ENCODE results near the gene TM7SF2.
A peak's percentile ranks its signal among the peaks of the same experiment; 100 is the strongest.

The TM7SF2 gene

DNA sequence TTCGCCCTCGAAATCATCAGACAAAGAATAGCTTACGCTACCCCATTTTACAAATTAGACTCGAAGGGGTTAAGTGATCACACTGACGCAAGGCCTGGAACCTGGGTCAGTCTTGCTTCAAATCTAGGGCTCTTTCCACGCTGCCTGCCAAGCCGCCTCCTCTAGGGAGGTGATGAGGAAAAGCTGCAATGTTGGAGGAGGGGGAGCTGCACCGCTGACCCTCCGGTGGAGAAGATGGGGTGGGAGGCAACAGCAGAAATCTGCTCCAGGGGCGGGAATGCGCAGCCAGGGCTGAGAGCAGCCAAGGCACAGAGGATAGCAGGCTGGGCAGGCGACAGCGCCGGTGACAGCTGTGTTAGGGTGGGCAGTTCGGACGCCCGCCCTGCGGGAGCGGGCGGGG lies 22.1 kb downstream of the TM7SF2 start:
- ChIA-PET CTCF (interaction anchor here (0.7 to 1.7 kb wide), 3 partner anchors 10 to 112 kb away, joined by 3 to 5 read pairs (median 3); no protein-coding TSS in a partner anchor), POLR2A (ENCODE audit: low non-redundant PET) (interaction anchor here (0.5 to 0.6 kb wide), 3 partner anchors 11 to 214 kb away, joined by 3 to 8 read pairs (median 3); no protein-coding TSS in a partner anchor)

DNA sequence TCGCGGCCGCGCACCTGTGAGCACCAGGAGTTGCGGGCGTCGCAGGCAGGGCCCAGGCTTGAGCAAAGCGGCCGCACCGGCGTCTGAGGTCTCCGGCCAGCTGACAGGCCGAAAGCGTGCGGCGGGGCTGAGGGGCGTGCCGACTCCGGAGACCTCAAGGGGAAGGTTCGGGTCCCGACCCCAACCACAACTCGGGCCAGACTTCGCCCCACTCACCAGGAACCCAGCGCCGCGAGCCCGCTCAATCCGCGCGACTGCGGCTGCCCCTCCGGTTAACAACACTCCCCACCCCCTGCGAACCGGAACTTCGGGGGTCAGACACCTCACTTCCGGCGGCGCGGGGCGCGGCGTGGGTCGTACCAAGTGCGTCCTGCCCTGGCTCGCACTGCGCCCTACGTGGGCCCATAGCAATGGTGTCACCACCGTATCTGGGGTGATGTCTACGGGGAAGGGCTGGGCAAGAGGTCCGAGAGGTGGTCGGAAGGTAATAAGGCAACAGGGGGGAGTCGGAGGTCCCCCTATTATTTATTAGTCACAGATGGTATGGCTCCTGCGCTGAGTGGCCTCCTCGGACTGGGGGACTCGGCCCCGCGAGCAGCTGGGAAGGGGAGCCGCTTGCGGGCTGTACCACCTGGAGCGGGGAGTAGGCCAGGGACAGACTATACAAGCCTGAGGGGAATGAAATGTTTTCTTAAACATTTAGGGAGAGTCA lies 22.7 kb downstream of the TM7SF2 start, which contains the start of gene SYVN1:
Gene SYVN1, minus strand, starts transcription at position 280 of the 712 bp plus-strand sequence. CDS start 918 bp downstream, outside the sequence.
- TF ChIP-seq CTCF (conservative IDR thresholded peaks at IDR 0.05; ENCODE audit: low read depth) = no peak
- peak within 1 kb of the TSS; percentile 96 for H3K27ac ChIP-seq
- ChIA-PET CTCF (interaction anchor here (0.7 to 1.7 kb wide), 3 partner anchors 10 to 46 kb away, joined by 3 to 5 read pairs (median 3); no protein-coding TSS in a partner anchor), POLR2A (ENCODE audit: low non-redundant PET) (interaction anchor here (0.6 to 2.2 kb wide), 7 partner anchors 12 to 216 kb away, joined by 3 to 9 read pairs (median 3); partner anchors contain the start of genes FAU and MRPL49)
- peak; percentile 93 for DNase-seq (ENCODE audit: low spot score)

More for the DNA sequence above, 22.1 kb downstream of the TM7SF2 start:
- TF ChIP-seq CTCF (conservative IDR thresholded peaks at IDR 0.05; ENCODE audit: low read depth) = no peak
- no peak for DNase-seq (ENCODE audit: low spot score)
- peak overlapping the region; percentile 96 for H3K27ac ChIP-seq

DNA sequence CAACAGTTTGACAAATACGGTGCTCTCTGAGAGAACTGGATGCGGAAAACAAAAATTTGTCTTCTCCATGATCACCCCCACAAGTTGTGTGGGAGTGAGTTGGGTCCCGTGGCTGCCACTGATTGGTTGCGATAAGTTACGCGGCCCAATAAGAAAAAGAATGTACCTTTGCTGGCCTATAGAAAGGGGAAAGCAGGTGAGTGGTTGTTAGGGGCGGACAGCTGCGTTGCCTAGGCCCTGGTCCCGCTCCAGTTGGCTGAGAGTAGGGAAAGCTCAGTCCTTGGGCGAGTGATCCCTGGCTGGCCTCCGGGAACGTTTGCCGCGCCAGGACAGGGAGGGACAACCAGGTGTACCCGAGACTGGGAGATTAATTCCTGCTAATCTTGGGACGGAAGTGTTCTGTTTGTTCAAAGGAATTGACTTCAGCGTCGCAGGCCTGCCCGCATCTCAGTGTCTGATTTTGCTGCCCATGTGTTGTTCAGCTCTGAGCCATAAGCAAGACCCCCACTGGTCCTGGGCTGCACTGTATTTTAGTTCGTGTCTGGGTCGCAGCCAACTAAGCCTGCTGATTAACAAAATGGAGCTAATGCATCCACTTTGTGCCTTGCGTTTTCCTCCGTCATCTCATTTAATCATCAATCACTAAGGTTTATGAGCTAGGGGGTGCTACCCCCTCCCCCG lies 23.4 kb downstream of the TM7SF2 start:
- H3K27ac ChIP-seq = peak overlapping the region; percentile 96
- DNase-seq (ENCODE audit: low spot score) = peak; percentile 99
- POLR2A ChIA-PET (ENCODE audit: low non-redundant PET) = interaction anchor here (0.7 to 2.2 kb wide), 7 partner anchors 13 to 216 kb away, joined by 3 to 11 read pairs (median 5); partner anchors contain the start of genes CAPN1, FAU and MRPL49
- no peak for TF ChIP-seq CTCF (conservative IDR thresholded peaks at IDR 0.05; ENCODE audit: low read depth)
- CTCF ChIA-PET = interaction anchor here (0.7 to 1.7 kb wide), 2 partner anchors 15 to 45 kb away, joined by 3 to 5 read pairs; no protein-coding TSS in a partner anchor

DNA sequence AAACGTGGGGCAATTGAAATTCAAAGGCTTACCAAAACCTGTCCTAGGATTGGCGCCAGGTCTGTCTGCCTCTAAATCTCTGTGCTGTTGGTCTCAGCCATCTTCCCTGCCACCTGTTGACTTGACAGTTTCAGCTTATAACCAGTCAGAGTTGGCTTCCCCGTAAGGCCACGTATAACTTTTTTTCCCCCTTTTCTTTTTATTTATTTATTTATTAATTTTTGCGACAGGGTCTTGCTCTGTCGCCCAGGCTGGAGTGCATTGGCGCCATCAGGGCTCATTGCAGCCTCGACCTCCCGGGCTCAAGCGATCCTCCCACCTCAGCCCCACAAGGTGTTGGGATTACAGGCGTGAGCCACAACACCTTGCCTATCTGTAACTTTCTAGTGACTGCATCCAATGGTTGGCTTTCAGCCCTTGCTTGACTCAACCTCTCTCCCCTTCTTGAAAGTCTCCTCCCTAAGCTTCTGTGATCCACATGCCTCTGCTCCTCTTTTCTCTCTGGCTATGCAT lies 24.0 kb downstream of the TM7SF2 start:
- ChIA-PET CTCF (interaction anchor here (0.7 to 0.9 kb wide), 2 partner anchors 45 to 97 kb away, joined by 3 read pairs; no protein-coding TSS in a partner anchor), POLR2A (ENCODE audit: low non-redundant PET) (interaction anchor here (0.9 to 2.2 kb wide), 4 partner anchors 14 to 47 kb away, joined by 5 to 11 read pairs (median 8); partner anchors contain the start of genes CAPN1, FAU and MRPL49)
- no peak for DNase-seq (ENCODE audit: low spot score)
- peak overlapping the region; percentile 96 for H3K27ac ChIP-seq
- no peak for TF ChIP-seq CTCF (conservative IDR thresholded peaks at IDR 0.05; ENCODE audit: low read depth)

DNA sequence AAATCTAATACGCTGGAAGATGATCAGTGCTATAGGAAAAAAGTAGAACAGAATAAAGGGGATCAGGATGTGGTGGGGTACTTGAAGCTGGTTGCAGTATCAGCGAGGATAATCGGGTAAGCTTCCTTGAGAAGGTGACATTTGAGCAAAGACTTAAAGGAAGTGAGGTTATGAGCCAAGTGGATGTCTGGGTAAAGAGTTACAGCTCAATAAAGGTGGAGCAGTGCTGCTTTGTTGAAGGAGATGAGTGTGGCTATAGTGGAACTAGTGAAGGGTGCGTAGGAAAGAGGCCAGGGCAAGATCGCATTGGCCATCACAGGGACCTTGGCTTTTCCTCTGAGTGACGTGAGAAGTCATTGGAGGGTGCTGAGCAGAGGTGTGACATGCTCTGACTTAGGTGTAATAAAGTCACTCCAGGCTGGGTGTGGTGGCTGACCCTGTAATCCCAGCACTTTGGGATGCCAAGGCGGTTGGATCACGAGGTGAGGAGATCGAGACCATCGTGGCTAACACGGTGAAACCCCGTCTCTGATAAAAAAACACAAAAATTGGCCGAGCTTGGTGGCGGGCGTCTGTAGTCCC lies 24.9 kb downstream of the TM7SF2 start:
- TF ChIP-seq CTCF (conservative IDR thresholded peaks at IDR 0.05; ENCODE audit: low read depth) = no peak
- H3K27ac ChIP-seq = no peak overlapping the region
- POLR2A ChIA-PET (ENCODE audit: low non-redundant PET) = interaction anchor here (2.2 kb wide), 1 partner anchor 14 kb away, joined by 9 read pairs; the partner anchor contains the start of genes FAU and MRPL49
- no peak for DNase-seq (ENCODE audit: low spot score)
- CTCF ChIA-PET = interaction anchor here (0.6 to 0.9 kb wide), 2 partner anchors 14 to 44 kb away, joined by 3 read pairs; no protein-coding TSS in a partner anchor
